Heart left ventricle (tissue), 16 donors: ENCODE data around the gene LUC7L. TPM values are rescaled to one million over a fixed set of nuclear protein-coding genes. Genes with fewer than 3 reads are reported as not detected.
"Not testable (repeated sequence)": the region's sequence is repeated elsewhere in the genome, so short reads cannot be mapped to it uniquely, and the experiment has no call there.

ENCODE experiments used
- ATAC-seq, 4 donors: fragments of 200-7000 bp; cut with Tn5 transposase; one replicate each; pipeline ENCODE4 v1.9.1; 2020 to 2022; ENCODE audit warnings: moderate library complexity in 4 of 4, mild to moderate bottlenecking in 3 of 4, moderate number of reproducible peaks in 1 of 4
- DNase-seq, 5 donors: peaks; one replicate each; pipeline ENCODE4 v3.0.0-alpha.2; 2020
- H3K27ac ChIP-seq, 12 donors: fragments of 200-600 bp; sonication (generic) in 4 of 12; one replicate each; pipeline versions ENCODE4 v1.5.0 to v1.8.0; 2016 to 2022; ENCODE audit warnings: mild to moderate bottlenecking in 2 of 12
- H3K27me3 ChIP-seq, 9 donors: fragments of 200-600 bp; sonication (generic) in 2 of 9; one replicate each; pipeline versions ENCODE4 v1.5.1 to v1.8.0; 2016 to 2022; ENCODE audit warnings: mild to moderate bottlenecking in 3 of 9
- H3K36me3 ChIP-seq, 9 donors: fragments of 200-600 bp; sonication (generic) in 2 of 9; one replicate each; pipeline versions ENCODE4 v1.5.0 to v1.8.0; 2018 to 2022; ENCODE audit warnings: mild to moderate bottlenecking in 2 of 9
- H3K4me1 ChIP-seq, 12 donors: fragments of 200-600 bp; sonication (generic) in 4 of 12; one replicate each; pipeline versions ENCODE4 v1.5.0 to v1.8.0; 2016 to 2022; ENCODE audit warnings: mild to moderate bottlenecking in 3 of 12
- H3K4me3 ChIP-seq, 12 donors: fragments of 200-600 bp; sonication (generic) in 4 of 12; one replicate each; pipeline versions ENCODE4 v1.5.0 to v1.8.0; 2017 to 2022; ENCODE audit warnings: mild to moderate bottlenecking in 9 of 12, moderate library complexity in 4 of 12
- H3K9me3 ChIP-seq, 12 donors: fragments of 200-600 bp; sonication (generic) in 4 of 12; one replicate each; pipeline versions ENCODE4 v1.5.0 to v1.8.0; 2016 to 2022; ENCODE audit warnings: mild to moderate bottlenecking in 1 of 12
- POLR2A ChIP-seq, 2 donors: fragments of 450-650 bp; IDR thresholded peaks; one replicate each; pipeline ENCODE4 v1.6.1; 2017; ENCODE audit warnings: antibody characterized with exemption in 2 of 2, mild to moderate bottlenecking in 2 of 2, moderate library complexity in 2 of 2
- WGBS, 4 donors: extraction: QIAGEN DNeasy Blood & Tissue Kit in 2 of 4; methylation state at CpG; one replicate each; pipeline versions ENCODE4 v1.1.5 to v1.1.7; 2013 to 2018; 5-methylcytosine and 5-hydroxymethylcytosine counted together
- intact Hi-C, 10 donors: fragments of 100-400 bp; cut with DNase I; formaldehyde crosslinking; loops; one replicate each; pipeline versions ENCODE4 v1.11.1 to v1.14.2; 2022
- polyA plus RNA-seq, 2 donors: library from polyadenylated mRNA; stranded (reverse); fragments of 200-250 nt; gene quantifications; one replicate each; pipeline ENCODE4 v1.2.3, GENCODE V29; 2013
- total RNA-seq, 9 donors: library from RNA; depleted of rRNA in 2 of 9; stranded (reverse); fragments of >200 nt in 2 of 9; fragmentation: NEBNext Ultra II Directional in 3 of 9; extraction: Animal tissue kit (Norgen Biotek cat#: 25700) in 3 of 9; gene quantifications; one replicate each; pipeline versions ENCODE4 v1.1.0 to v1.2.4, GENCODE V29; 2016 to 2023
- TF ChIP-seq, protein P1 (sequence below), 12 donors: fragments of 200-600 bp; sonication (generic) in 4 of 12; IDR thresholded peaks; one replicate each; pipeline versions ENCODE4 v1.5.0 to v1.8.0; 2018 to 2022; ENCODE audit warnings: antibody characterized with exemption in 12 of 12, mild to moderate bottlenecking in 5 of 12
- donor health status: ischemic (EF 13 %, LVEDD 7.1; RV severe dilation, severe dysfunction).
- donor health status: healthy with polysubstance abuse.
- donor health status: DM: no; HTN: yes; CAD: no.
- donor health status: DM: no; HTN: no; CAD: no.
- donor health status: ischemic (EF 25% LVEDD 6.9; RV normal size, moderate dysfunction).
- donor health status: ischemic (EF 25% LVEDD 5.7; RV mildly dilated, moderate dysfunction).
- donor health status: healthy.
- donor health status: DM: yes; HTN: yes; CAD: no.
- donor health status: ischemic (EF 35%, LVEDD 5.7; RV mildly dilated, moderate dysfunction).
- donor health status: nonischemic (EF 11% LVEDD 7.7; RV severe dilation, severe dysfunction).
- donor health status: DM: yes; HTN: yes; CAD: no.
- donor health status: PGD.
- donor health status: ischemic (EF 29% LVEDD 5.4; RV normal size, mild dysfunction).
- donor health status: nonischemic (EF 23%, LVEDD 6.1; RV moderate dilation, normal function).

Gene LUC7L
- total and polyA plus RNA-seq, 11 donors, result 12.5 to 47.5 (median 19.4) TPM

DNA sequence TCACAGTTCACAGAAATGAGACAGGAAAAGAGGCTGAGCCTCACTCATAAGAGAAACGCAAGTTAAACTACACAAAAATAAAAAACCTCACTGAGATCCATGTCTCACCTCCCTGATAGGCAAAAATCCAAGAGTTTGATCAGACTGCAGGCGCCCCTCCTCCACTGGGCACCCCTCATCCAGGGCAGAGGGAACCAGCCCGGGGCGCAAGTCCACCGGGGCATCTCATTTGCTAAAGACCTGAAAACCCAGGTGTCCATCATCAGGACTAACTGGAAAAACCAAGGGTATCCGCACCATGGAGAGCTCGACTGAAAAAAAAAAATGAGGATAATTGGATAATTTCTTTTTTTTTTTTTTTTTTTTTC lies 74.2 kb downstream of the LUC7L start:
- TF ChIP-seq, protein P1, sequence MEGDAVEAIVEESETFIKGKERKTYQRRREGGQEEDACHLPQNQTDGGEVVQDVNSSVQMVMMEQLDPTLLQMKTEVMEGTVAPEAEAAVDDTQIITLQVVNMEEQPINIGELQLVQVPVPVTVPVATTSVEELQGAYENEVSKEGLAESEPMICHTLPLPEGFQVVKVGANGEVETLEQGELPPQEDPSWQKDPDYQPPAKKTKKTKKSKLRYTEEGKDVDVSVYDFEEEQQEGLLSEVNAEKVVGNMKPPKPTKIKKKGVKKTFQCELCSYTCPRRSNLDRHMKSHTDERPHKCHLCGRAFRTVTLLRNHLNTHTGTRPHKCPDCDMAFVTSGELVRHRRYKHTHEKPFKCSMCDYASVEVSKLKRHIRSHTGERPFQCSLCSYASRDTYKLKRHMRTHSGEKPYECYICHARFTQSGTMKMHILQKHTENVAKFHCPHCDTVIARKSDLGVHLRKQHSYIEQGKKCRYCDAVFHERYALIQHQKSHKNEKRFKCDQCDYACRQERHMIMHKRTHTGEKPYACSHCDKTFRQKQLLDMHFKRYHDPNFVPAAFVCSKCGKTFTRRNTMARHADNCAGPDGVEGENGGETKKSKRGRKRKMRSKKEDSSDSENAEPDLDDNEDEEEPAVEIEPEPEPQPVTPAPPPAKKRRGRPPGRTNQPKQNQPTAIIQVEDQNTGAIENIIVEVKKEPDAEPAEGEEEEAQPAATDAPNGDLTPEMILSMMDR (IDR thresholded peaks at IDR 0.05), result no peak
- TF ChIP-seq POLR2A (IDR thresholded peaks at IDR 0.05), result no peak

DNA sequence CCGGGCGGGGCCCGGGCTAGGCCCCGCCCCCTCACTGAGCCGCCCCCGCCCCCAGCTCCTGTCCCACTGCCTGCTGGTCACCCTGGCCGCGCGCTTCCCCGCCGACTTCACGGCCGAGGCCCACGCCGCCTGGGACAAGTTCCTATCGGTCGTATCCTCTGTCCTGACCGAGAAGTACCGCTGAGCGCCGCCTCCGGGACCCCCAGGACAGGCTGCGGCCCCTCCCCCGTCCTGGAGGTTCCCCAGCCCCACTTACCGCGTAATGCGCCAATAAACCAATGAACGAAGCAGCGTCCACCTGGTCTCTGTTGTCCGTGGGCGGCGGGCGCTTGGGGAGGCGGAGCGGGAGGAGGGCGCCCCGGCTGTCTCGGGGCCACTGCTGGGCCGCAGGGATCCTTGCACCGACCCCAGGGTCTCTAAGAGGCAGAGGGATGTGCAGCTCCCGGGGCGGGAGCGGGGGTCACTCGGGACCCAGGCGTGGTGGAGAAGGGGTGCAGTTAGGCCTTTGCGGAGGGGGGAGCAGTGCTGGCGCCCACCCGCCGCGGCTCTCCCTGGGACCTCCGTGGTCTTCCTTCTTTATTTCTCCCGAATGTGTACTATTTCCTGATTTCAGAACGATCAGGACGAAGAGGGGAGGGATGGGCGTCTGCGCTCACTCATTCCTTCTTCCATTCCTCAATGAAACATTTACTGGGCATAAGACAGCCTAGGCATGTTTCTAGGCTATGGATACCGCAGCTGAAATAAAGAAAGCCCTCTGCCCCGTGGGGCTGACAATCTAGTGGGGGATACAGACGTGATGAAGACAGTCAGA lies 74.8 kb downstream of the LUC7L start:
- Histone ChIP-seq H3K36me3 (no peaks in the 10 kb centered on the region), H3K4me1 (peaks cover 0 to 10% (median 8%) of the 10 kb centered on the region in 12 donors), H3K27me3 (peaks cover 0 to 46% (median 29%) of the 10 kb centered on the region in 9 donors), H3K9me3 (no peaks in the 10 kb centered on the region), H3K4me3 (peak overlapping the region; percentile 22 to 58 (median 50)), H3K27ac (no peak overlapping the region)
- ATAC-seq (peak in 2 of 4 donors; percentile 34 to 58), DNase-seq (peak in 2 of 5 donors; percentile 32 to 64)
- TF ChIP-seq, protein P1 (IDR thresholded peaks at IDR 0.05), result no peak
- no peak for TF ChIP-seq POLR2A (IDR thresholded peaks at IDR 0.05)
- intact Hi-C loops, result no loop called here
- 1 to 3% (median 2%) methylated on average over 23 to 53 of the region's 59 CpGs for WGBS, 4 donors

More for the DNA sequence above, 74.2 kb downstream of the LUC7L start:
- H3K27me3 ChIP-seq, result peaks cover 0 to 45% (median 29%) of the 10 kb centered on the region in 9 donors
- H3K4me3 ChIP-seq, result peak overlapping the region in 9 of 12 donors; percentile 22 to 58 (median 50)
- ATAC-seq (no peak), DNase-seq (no peak)
- 65 to 73% (median 69%) methylated on average over 7 of the region's 7 CpGs for WGBS, 4 donors
- H3K4me1 ChIP-seq, result peaks cover 0 to 10% (median 8%) of the 10 kb centered on the region in 12 donors
- intact Hi-C loops, result no loop called here
- no peaks in the 10 kb centered on the region for H3K36me3 ChIP-seq
- no peak overlapping the region for H3K27ac ChIP-seq
- no peaks in the 10 kb centered on the region for H3K9me3 ChIP-seq

DNA sequence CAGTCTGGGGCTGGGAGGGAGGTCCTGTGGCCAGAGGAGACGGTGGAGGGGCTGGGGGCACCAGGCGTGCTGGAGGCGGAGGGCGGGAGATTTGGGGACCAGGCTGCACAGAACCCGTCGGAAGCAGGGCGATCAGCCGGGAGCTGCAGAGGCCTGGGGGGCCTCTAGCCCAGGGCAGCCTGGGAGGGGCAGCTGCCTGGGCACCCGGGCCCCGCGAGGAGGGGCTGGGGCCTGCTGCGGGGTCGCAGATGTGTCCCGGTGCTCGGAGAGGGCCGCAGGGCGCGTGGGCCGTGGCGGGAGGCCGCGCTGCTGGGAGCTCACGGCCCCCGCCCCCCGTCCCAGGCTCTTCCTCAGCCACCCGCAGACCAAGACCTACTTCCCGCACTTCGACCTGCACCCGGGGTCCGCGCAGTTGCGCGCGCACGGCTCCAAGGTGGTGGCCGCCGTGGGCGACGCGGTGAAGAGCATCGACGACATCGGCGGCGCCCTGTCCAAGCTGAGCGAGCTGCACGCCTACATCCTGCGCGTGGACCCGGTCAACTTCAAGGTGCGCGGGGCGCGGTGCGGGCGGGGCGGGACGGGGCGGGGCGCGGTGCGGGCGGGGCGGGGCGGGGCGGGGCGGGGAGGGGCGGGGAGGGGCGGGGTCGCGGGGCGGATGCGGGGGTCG lies 75.6 kb downstream of the LUC7L start:
- H3K9me3 ChIP-seq, H3K36me3 ChIP-seq, H3K27ac ChIP-seq, DNase-seq, H3K4me3 ChIP-seq: not testable (repeated sequence)
- no CpG with 5 or more reads among the region's 74 CpGs for WGBS, 4 donors
- H3K27me3 ChIP-seq, result peaks cover 0 to 53% (median 29%) of the 10 kb centered on the region in 9 donors
- H3K4me1 ChIP-seq, result peaks cover 0 to 10% (median 8%) of the 10 kb centered on the region in 12 donors
- intact Hi-C loops, result loop anchor here in 1 of 10 donors (1.0 kb wide), 1 partner anchor 9 kb away; no protein-coding TSS in a partner anchor
- peak in 2 of 4 donors; percentile 23 to 28 for ATAC-seq

DNA sequence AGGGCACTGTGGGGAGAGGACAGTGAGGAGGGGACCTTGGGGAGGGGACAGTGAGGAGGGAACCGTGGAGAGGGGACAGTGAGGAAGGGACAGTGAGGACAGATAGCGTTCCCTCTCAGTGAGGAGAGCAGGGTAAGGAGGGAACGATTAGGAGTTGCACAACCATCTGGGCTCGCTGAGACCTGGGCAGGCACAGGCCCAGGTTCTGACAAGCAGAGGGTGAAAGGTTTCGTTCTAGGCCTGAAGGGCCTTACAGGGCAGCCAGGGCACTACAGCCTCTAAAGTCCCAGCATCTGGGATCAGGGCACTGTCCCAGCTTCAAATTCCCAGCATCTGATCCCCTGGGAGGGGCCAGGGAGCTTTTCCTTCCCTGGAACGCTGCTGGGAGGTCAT lies 76.1 kb downstream of the LUC7L start:
- H3K27me3 ChIP-seq, result peaks cover 0 to 58% (median 29%) of the 10 kb centered on the region in 9 donors

More for the DNA sequence above, 76.1 kb downstream of the LUC7L start:
- intact Hi-C loops, result loop anchor here in 1 of 10 donors (1.0 kb wide), 1 partner anchor 9 kb away; no protein-coding TSS in a partner anchor
- ATAC-seq, result peak in 1 of 4 donors; percentile 41
- H3K4me3 ChIP-seq, H3K9me3 ChIP-seq, DNase-seq, H3K27ac ChIP-seq, H3K36me3 ChIP-seq: not testable (repeated sequence)
- peaks cover 0 to 10% (median 8%) of the 10 kb centered on the region in 12 donors for H3K4me1 ChIP-seq
- WGBS, 4 donors, result 41 to 71% (median 63%) methylated on average over 3 to 5 of the region's 6 CpGs
